ENCODE data around the gene PSPN.

The PSPN gene

GRCh38 chr19:6418562-6418932 lies 42.8 kb upstream of the PSPN start:
- TF ChIP-seq, protein P1, sequence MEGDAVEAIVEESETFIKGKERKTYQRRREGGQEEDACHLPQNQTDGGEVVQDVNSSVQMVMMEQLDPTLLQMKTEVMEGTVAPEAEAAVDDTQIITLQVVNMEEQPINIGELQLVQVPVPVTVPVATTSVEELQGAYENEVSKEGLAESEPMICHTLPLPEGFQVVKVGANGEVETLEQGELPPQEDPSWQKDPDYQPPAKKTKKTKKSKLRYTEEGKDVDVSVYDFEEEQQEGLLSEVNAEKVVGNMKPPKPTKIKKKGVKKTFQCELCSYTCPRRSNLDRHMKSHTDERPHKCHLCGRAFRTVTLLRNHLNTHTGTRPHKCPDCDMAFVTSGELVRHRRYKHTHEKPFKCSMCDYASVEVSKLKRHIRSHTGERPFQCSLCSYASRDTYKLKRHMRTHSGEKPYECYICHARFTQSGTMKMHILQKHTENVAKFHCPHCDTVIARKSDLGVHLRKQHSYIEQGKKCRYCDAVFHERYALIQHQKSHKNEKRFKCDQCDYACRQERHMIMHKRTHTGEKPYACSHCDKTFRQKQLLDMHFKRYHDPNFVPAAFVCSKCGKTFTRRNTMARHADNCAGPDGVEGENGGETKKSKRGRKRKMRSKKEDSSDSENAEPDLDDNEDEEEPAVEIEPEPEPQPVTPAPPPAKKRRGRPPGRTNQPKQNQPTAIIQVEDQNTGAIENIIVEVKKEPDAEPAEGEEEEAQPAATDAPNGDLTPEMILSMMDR (IDR thresholded peaks at IDR 0.05; ENCODE audit: borderline replicate concordance, control extremely low read depth, extremely low read depth, insufficient read depth, missing control alignments) = no peak
- in situ Hi-C loops (cut with MboI; ENCODE audit: low sequenced_read_pairs, unreplicated experiment) = no loop called here
- no peak for DNase-seq (ENCODE audit: low spot score)

- TF ChIP-seq, protein P1 (IDR thresholded peaks at IDR 0.05; ENCODE audit: borderline replicate concordance, control extremely low read depth, extremely low read depth, insufficient read depth, missing control alignments) = no peak
- no peak for DNase-seq (ENCODE audit: low spot score)
- in situ Hi-C loops (cut with MboI; ENCODE audit: low sequenced_read_pairs, unreplicated experiment) = no loop called here
These were observed 42.2 kb upstream of the PSPN start for GRCh38 chr19:6417713-6418561.

DNA sequence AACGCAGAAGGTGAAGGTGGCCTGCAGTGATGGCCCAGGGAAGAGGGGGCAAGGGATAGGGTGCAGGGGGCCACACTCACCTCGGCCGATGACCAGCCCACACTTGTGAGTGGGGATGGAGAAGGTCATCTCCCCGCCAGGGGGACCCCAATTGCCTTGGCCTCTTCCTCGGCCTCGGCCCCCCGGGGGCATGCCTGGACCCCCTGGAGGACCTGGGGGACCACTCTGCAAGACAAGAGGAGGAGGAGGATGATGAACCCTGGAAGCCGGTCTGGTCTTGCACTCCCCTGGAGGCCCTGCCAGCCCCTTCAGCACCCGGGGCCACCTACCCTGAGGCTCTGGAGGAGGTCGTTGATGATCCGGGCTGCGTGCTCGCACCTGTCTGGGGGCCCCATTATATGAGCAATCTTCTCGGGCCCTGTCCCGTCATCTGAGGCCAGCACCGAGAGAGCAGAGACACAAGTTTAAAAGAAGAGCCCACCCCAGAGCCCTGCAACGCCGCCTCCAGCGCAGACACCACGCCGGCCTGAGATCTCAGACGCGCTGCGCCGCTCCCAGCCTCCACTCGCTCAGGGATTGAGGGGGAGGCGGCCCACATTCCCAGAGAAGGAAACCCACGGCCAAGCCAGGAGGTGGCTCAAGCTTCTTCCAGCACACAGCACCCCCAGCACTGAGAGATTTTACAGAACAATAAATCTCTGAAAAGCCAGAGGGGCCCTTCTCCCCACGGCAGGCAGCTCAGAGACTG lies 41.1 kb upstream of the PSPN start:
- DNase-seq (ENCODE audit: low spot score) = no peak
- TF ChIP-seq, protein P1 (IDR thresholded peaks at IDR 0.05; ENCODE audit: borderline replicate concordance, control extremely low read depth, extremely low read depth, insufficient read depth, missing control alignments) = no peak
- in situ Hi-C loops (cut with MboI; ENCODE audit: low sequenced_read_pairs, unreplicated experiment) = no loop called here

DNA sequence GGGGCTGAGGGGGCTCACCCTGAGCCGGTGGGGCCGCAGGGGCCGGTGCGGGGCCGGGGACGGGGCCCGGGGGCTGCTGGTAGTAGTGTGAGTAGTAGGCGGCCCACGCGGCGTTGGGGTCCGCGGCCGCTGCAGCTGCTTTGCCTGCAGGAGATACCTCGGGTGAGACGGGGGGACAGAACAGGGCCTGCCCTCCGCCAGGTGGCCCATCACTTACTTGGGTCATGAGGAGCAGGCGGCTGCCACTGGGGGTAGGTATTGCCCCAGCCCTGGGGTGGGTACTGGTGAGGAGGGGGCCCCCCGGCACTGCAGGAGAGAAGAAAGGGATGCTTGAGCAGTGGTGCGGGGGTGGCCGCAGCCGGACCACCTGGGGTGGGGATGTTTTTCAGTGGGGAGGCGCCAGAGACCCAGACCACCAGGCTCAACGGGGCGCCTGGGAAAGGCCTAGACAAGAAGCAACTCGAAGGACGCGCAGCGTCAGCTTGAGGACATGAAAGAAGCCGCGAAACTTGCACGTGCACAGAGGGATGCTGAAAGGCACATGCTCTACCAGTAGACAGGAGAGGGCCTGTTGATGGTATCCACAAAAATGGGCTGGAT lies 40.0 kb upstream of the PSPN start:
- in situ Hi-C loops (cut with MboI; ENCODE audit: low sequenced_read_pairs, unreplicated experiment) = no loop called here
- DNase-seq (ENCODE audit: low spot score) = no peak

GRCh38 chr19:6414793-6415590 lies 39.3 kb upstream of the PSPN start:
- TF ChIP-seq, protein P1 (IDR thresholded peaks at IDR 0.05; ENCODE audit: borderline replicate concordance, control extremely low read depth, extremely low read depth, insufficient read depth, missing control alignments) = no peak
- in situ Hi-C loops (cut with MboI; ENCODE audit: low sequenced_read_pairs, unreplicated experiment) = no loop called here
- no peak for DNase-seq (ENCODE audit: low spot score)

More for the DNA sequence above, 40.0 kb upstream of the PSPN start:
- TF ChIP-seq, protein P1 (IDR thresholded peaks at IDR 0.05; ENCODE audit: borderline replicate concordance, control extremely low read depth, extremely low read depth, insufficient read depth, missing control alignments) = no peak

Measured in GM13976 (cell line).